Uterus (tissue), 2 donors: ENCODE data around the gene MTARC2.

Experiments used
- CTCF ChIP-seq, 4 experiments: fragments of 200-600 bp in 2 of 4; fragments of 450-650 bp in 2 of 4; sonication (generic) in 2 of 4; IDR thresholded peaks; one replicate each; pipeline ENCODE4 v1.5.1; 2016 to 2019; ENCODE audit warnings: antibody characterized with exemption in 4 of 4, mild to moderate bottlenecking in 2 of 4, moderate library complexity in 1 of 4
- POLR2A ChIP-seq, 2 donors: fragments of 450-650 bp; IDR thresholded peaks; one replicate each; pipeline ENCODE4 v1.6.1; 2016; ENCODE audit warnings: antibody characterized with exemption in 2 of 2, mild to moderate bottlenecking in 1 of 2, moderate library complexity in 1 of 2

- TF ChIP-seq CTCF (IDR thresholded peaks at IDR 0.05) (no peak), POLR2A (IDR thresholded peaks at IDR 0.05) (no peak)
Observed at GRCh38 chr1:220769205-220769604, 21.1 kb downstream of the MTARC2 start.
